Left lung (tissue), 10 donors: ENCODE measurements around the gene PIK3R1. TPM values are rescaled to one million over a fixed set of nuclear protein-coding genes. Genes with fewer than 3 reads are reported as not detected.
A peak's percentile ranks its signal among the peaks of the same experiment; 100 is the strongest.

Experiments
- ATAC-seq: fragments of 200-7000 bp; cut with Tn5 transposase; one replicate; pipeline ENCODE4 v1.9.1; 2020; ENCODE audit warnings: moderate library complexity
- DNase-seq, 4 donors: peaks; one replicate each; pipeline ENCODE4 v3.0.0-alpha.2; 2013 to 2020
- H3K27ac ChIP-seq, 2 donors: fragments of 200-600 bp; sonication (generic) in 1 of 2; one replicate each; pipeline versions ENCODE4 v1.5.0 to v1.8.0; 2020 to 2021
- H3K27me3 ChIP-seq, 2 donors: fragments of 200-600 bp; sonication (generic) in 1 of 2; one replicate each; pipeline versions ENCODE4 v1.5.0 to v1.8.0; 2020 to 2021
- H3K36me3 ChIP-seq, 2 donors: fragments of 200-600 bp; sonication (generic) in 1 of 2; one replicate each; pipeline versions ENCODE4 v1.5.0 to v1.8.0; 2020 to 2021
- H3K4me1 ChIP-seq, 2 donors: fragments of 200-600 bp; one replicate each; pipeline ENCODE4 v1.8.0; 2021
- H3K4me3 ChIP-seq, 2 donors: fragments of 200-600 bp; sonication (generic) in 1 of 2; one replicate each; pipeline versions ENCODE4 v1.5.0 to v1.8.0; 2020 to 2021; ENCODE audit warnings: mild to moderate bottlenecking in 1 of 2
- H3K9me3 ChIP-seq, 2 donors: fragments of 200-600 bp; sonication (generic) in 1 of 2; one replicate each; pipeline versions ENCODE4 v1.5.0 to v1.8.0; 2020 to 2021
- CTCF ChIP-seq, 2 donors: fragments of 200-600 bp; sonication (generic) in 1 of 2; IDR thresholded peaks; one replicate each; pipeline versions ENCODE4 v1.5.0 to v1.8.0; 2021; ENCODE audit warnings: antibody characterized with exemption in 2 of 2
- intact Hi-C, 2 donors: fragments of 100-400 bp; cut with DNase I; formaldehyde crosslinking; loops; one replicate each; pipeline versions ENCODE4 v1.11.2 to v1.14.2; 2022
- polyA plus RNA-seq, 6 donors: library from polyadenylated mRNA; unstranded; fragments of 120-200 nt; gene quantifications; one replicate each; pipeline ENCODE4 v1.2.1, GENCODE V29; 2013; ENCODE audit not compliant: insufficient read length in 6 of 6
- total RNA-seq, 2 donors: library from RNA; stranded (reverse); fragmentation: NEBNext Ultra II Directional; extraction: Animal tissue kit (Norgen Biotek cat#: 25700); gene quantifications; one replicate each; pipeline ENCODE4 v1.2.1, GENCODE V29; 2021
- donor health status: DM: no; HTN: yes; CAD: no.
- donor health status: DM: no; HTN: no; CAD: no.

The PIK3R1 gene
- total and polyA plus RNA-seq, 8 donors: 70.9 to 92.9 (median 80.5) TPM

- Histone ChIP-seq H3K9me3 (no peaks in the 10 kb centered on the region), H3K4me1 (peaks cover 4 to 9% of the 10 kb centered on the region in 2 donors), H3K27ac (no peak overlapping the region), H3K4me3 (no peak overlapping the region), H3K27me3 (no peaks in the 10 kb centered on the region), H3K36me3 (no peaks in the 10 kb centered on the region)
- no peak for ATAC-seq
- TF ChIP-seq CTCF (IDR thresholded peaks at IDR 0.05): no peak
- no peak for DNase-seq
- intact Hi-C loops: no loop called here
Measured at GRCh38 chr5:68345171-68345570, 129.6 kb downstream of the PIK3R1 start.

GRCh38 chr5:68345582-68345981, 130.0 kb downstream of the PIK3R1 start:
- H3K9me3 ChIP-seq: no peaks in the 10 kb centered on the region

GRCh38 chr5:68347536-68347935, 132.0 kb downstream of the PIK3R1 start:
- peak; percentile 36 for ATAC-seq

More at GRCh38 chr5:68345582-68345981, 130.0 kb downstream of the PIK3R1 start:
- ATAC-seq: no peak
- intact Hi-C loops: no loop called here
- Histone ChIP-seq H3K4me3 (no peak overlapping the region), H3K27ac (no peak overlapping the region), H3K4me1 (peaks cover 4 to 9% of the 10 kb centered on the region in 2 donors), H3K27me3 (no peaks in the 10 kb centered on the region), H3K36me3 (no peaks in the 10 kb centered on the region)
- TF ChIP-seq CTCF (IDR thresholded peaks at IDR 0.05): no peak
- DNase-seq: no peak

GRCh38 chr5:68348447-68349222, 133.1 kb downstream of the PIK3R1 start:
- Histone ChIP-seq H3K9me3 (no peaks in the 10 kb centered on the region), H3K4me1 (peaks cover 4 to 5% of the 10 kb centered on the region in 2 donors), H3K27me3 (no peaks in the 10 kb centered on the region), H3K36me3 (no peaks in the 10 kb centered on the region), H3K4me3 (no peak overlapping the region), H3K27ac (no peak overlapping the region)
- intact Hi-C loops: no loop called here
- no peak for TF ChIP-seq CTCF (IDR thresholded peaks at IDR 0.05)
- DNase-seq (no peak), ATAC-seq (no peak)

More at GRCh38 chr5:68347536-68347935, 132.0 kb downstream of the PIK3R1 start:
- no peak for TF ChIP-seq CTCF (IDR thresholded peaks at IDR 0.05)
- Histone ChIP-seq H3K4me1 (peaks cover 4 to 9% of the 10 kb centered on the region in 2 donors), H3K4me3 (no peak overlapping the region), H3K27ac (no peak overlapping the region), H3K27me3 (no peaks in the 10 kb centered on the region), H3K9me3 (no peaks in the 10 kb centered on the region), H3K36me3 (no peaks in the 10 kb centered on the region)
- no peak for DNase-seq
- intact Hi-C loops: no loop called here

GRCh38 chr5:68350176-68350575, 134.6 kb downstream of the PIK3R1 start:
- H3K4me1 ChIP-seq: no peaks in the 10 kb centered on the region
- H3K4me3 ChIP-seq: no peak overlapping the region
- H3K9me3 ChIP-seq: no peaks in the 10 kb centered on the region
- no peaks in the 10 kb centered on the region for H3K27me3 ChIP-seq
- no peaks in the 10 kb centered on the region for H3K36me3 ChIP-seq
- ATAC-seq (no peak), DNase-seq (no peak)
- no peak for TF ChIP-seq CTCF (IDR thresholded peaks at IDR 0.05)
- intact Hi-C loops: no loop called here
- no peak overlapping the region for H3K27ac ChIP-seq
